GM23338 (cell line): ENCODE results near the gene IGF2BP1.

Experiments used
- CREB1 ChIP-seq: fragments of 250-450 bp; sonication (Bioruptor Pico); IDR thresholded peaks from 2 replicates; pipeline ENCODE4 v1.5.0; 2020; ENCODE audit warnings: low read depth, mild to moderate bottlenecking, moderate library complexity
- CTCF ChIP-seq, 2 experiments: fragments of 200-600 bp in 1 of 2; sonication (generic) in 1 of 2; conservative IDR thresholded peaks; 2 replicates each; pipeline versions ENCODE4 v1.5.1 to v1.6.1; 2016 to 2017; ENCODE audit warnings: antibody characterized with exemption in 2 of 2, low read depth in 2 of 2, mild to moderate bottlenecking in 2 of 2, moderate library complexity in 1 of 2
- EZH2 ChIP-seq: fragments of 200-600 bp; sonication (generic); IDR thresholded peaks from one replicate; pipeline ENCODE4 v1.8.0; 2017; ENCODE audit warnings: antibody characterized with exemption, mild to moderate bottlenecking, low read depth; ENCODE audit not compliant: unreplicated experiment
- EZH2phosphoT487 ChIP-seq: fragments of 200-600 bp; sonication (generic); IDR thresholded peaks from one replicate; pipeline ENCODE4 v1.8.1; 2018; ENCODE audit warnings: antibody characterized with exemption; ENCODE audit not compliant: unreplicated experiment
- JUNB ChIP-seq: IDR thresholded peaks from one replicate; pipeline ENCODE4 v1.6.1; 2016; ENCODE audit warnings: antibody characterized with exemption; ENCODE audit not compliant: unreplicated experiment
- NANOG ChIP-seq: IDR thresholded peaks from 2 replicates; pipeline ENCODE4 v1.6.1; 2016; ENCODE audit warnings: antibody characterized with exemption, borderline replicate concordance
- POLR2AphosphoS5 ChIP-seq: IDR thresholded peaks from 2 replicates; pipeline ENCODE4 v1.6.1; 2016; ENCODE audit warnings: antibody characterized with exemption, low read depth
- STAT1 ChIP-seq: IDR thresholded peaks from one replicate; pipeline ENCODE4 v1.6.1; 2016; ENCODE audit warnings: antibody characterized with exemption; ENCODE audit not compliant: unreplicated experiment
- ZNF331 ChIP-seq: fragments of 250-450 bp; sonication (Bioruptor Pico); IDR thresholded peaks from 2 replicates; pipeline ENCODE4 v1.5.0; 2020; ENCODE audit warnings: low read depth, mild to moderate bottlenecking, moderate library complexity
- TF ChIP-seq, protein P1 (sequence below): IDR thresholded peaks from 2 replicates; pipeline ENCODE4 v1.6.1; 2016; ENCODE audit warnings: antibody characterized with exemption
- TF ChIP-seq, protein P2 (sequence below): IDR thresholded peaks from one replicate; pipeline ENCODE4 v1.6.1; 2018; ENCODE audit warnings: antibody characterized with exemption; ENCODE audit not compliant: unreplicated experiment

DNA sequence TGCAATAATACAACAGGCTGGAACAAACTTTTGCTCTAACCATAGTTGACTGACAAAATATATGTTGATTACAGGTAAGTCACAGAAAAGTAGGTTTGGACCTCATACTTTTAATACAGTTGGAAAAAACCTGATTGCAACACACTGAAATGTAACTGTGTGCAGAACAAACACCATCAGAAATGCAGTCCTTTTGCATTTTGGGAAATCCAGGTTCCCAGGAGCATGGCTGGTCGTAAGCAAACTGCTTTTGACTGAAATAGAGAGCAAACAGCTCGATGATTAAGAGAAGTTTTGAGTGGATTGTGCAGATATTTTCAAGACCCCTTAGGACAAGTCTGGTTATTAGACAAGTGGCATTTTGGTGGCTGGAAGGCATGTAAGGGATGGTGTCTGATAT is 8.0 kb downstream of the IGF2BP1 start:
- no peak for TF ChIP-seq CTCF (conservative IDR thresholded peaks at IDR 0.05; ENCODE audit: low read depth in 2 of 2)
- TF ChIP-seq EZH2, result no peak
- TF ChIP-seq EZH2phosphoT487, result no peak
- TF ChIP-seq POLR2AphosphoS5, result no peak
- TF ChIP-seq, protein P1, sequence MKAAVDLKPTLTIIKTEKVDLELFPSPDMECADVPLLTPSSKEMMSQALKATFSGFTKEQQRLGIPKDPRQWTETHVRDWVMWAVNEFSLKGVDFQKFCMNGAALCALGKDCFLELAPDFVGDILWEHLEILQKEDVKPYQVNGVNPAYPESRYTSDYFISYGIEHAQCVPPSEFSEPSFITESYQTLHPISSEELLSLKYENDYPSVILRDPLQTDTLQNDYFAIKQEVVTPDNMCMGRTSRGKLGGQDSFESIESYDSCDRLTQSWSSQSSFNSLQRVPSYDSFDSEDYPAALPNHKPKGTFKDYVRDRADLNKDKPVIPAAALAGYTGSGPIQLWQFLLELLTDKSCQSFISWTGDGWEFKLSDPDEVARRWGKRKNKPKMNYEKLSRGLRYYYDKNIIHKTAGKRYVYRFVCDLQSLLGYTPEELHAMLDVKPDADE, result no peak
- no peak for TF ChIP-seq ZNF331 (CRISPR knock-in tag)
- TF ChIP-seq, protein P2, sequence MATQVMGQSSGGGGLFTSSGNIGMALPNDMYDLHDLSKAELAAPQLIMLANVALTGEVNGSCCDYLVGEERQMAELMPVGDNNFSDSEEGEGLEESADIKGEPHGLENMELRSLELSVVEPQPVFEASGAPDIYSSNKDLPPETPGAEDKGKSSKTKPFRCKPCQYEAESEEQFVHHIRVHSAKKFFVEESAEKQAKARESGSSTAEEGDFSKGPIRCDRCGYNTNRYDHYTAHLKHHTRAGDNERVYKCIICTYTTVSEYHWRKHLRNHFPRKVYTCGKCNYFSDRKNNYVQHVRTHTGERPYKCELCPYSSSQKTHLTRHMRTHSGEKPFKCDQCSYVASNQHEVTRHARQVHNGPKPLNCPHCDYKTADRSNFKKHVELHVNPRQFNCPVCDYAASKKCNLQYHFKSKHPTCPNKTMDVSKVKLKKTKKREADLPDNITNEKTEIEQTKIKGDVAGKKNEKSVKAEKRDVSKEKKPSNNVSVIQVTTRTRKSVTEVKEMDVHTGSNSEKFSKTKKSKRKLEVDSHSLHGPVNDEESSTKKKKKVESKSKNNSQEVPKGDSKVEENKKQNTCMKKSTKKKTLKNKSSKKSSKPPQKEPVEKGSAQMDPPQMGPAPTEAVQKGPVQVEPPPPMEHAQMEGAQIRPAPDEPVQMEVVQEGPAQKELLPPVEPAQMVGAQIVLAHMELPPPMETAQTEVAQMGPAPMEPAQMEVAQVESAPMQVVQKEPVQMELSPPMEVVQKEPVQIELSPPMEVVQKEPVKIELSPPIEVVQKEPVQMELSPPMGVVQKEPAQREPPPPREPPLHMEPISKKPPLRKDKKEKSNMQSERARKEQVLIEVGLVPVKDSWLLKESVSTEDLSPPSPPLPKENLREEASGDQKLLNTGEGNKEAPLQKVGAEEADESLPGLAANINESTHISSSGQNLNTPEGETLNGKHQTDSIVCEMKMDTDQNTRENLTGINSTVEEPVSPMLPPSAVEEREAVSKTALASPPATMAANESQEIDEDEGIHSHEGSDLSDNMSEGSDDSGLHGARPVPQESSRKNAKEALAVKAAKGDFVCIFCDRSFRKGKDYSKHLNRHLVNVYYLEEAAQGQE, result no peak
- no peak for TF ChIP-seq NANOG
- no peak for TF ChIP-seq STAT1
- no peak for TF ChIP-seq CREB1 (CRISPR knock-in tag)
- no peak for TF ChIP-seq JUNB
